Measurements from ENCODE around the gene RECQL5.

RECQL5 gene

GRCh38 chr17:75617218-75617617 is 49.7 kb downstream of the RECQL5 start:
- H3K36me3 ChIP-seq (ENCODE audit: control insufficient read depth, insufficient read depth, low read length), result no peaks in the 10 kb centered on the region

GRCh38 chr17:75616521-75617122 is 50.3 kb downstream of the RECQL5 start:
- 91 to 92% methylated on average over 21 to 22 of the region's 24 CpGs for WGBS, 2 experiments (ENCODE audit: insufficient coverage in 2 of 2)
- Histone ChIP-seq H3K9me3 (ENCODE audit: control insufficient read depth, low read length) (no peaks in the 10 kb centered on the region), H3K4me3 (ENCODE audit: extremely low read depth, insufficient read depth, low read length, poor library complexity, severe bottlenecking) (no peak overlapping the region), H3K36me3 (ENCODE audit: control insufficient read depth, insufficient read depth, low read length) (no peaks in the 10 kb centered on the region), H3K4me1 (ENCODE audit: control insufficient read depth, insufficient read depth, low read length, poor library complexity, severe bottlenecking) (no peaks in the 10 kb centered on the region), H3K27ac (ENCODE audit: low read depth, low read length, severe bottlenecking) (no peak overlapping the region)

More at GRCh38 chr17:75617218-75617617, 49.7 kb downstream of the RECQL5 start:
- Histone ChIP-seq H3K27ac (ENCODE audit: low read depth, low read length, severe bottlenecking) (no peak overlapping the region), H3K4me1 (ENCODE audit: control insufficient read depth, insufficient read depth, low read length, poor library complexity, severe bottlenecking) (no peaks in the 10 kb centered on the region), H3K4me3 (ENCODE audit: extremely low read depth, insufficient read depth, low read length, poor library complexity, severe bottlenecking) (no peak overlapping the region), H3K9me3 (ENCODE audit: control insufficient read depth, low read length) (no peaks in the 10 kb centered on the region)
- WGBS, 2 experiments (ENCODE audit: insufficient coverage in 2 of 2), result 94 to 96% methylated on average over 16 of the region's 16 CpGs

GRCh38 chr17:75615301-75615700 is 51.7 kb downstream of the RECQL5 start:
- Histone ChIP-seq H3K27ac (ENCODE audit: low read depth, low read length, severe bottlenecking) (no peak overlapping the region), H3K9me3 (ENCODE audit: control insufficient read depth, low read length) (no peaks in the 10 kb centered on the region), H3K4me3 (ENCODE audit: extremely low read depth, insufficient read depth, low read length, poor library complexity, severe bottlenecking) (no peak overlapping the region), H3K4me1 (ENCODE audit: control insufficient read depth, insufficient read depth, low read length, poor library complexity, severe bottlenecking) (no peaks in the 10 kb centered on the region), H3K36me3 (ENCODE audit: control insufficient read depth, insufficient read depth, low read length) (no peaks in the 10 kb centered on the region)
- WGBS, 2 experiments (ENCODE audit: insufficient coverage in 2 of 2), result 88 to 94% methylated on average over 10 to 11 of the region's 11 CpGs

GRCh38 chr17:75614556-75615270 is 52.2 kb downstream of the RECQL5 start:
- no peaks in the 10 kb centered on the region for H3K9me3 ChIP-seq (ENCODE audit: control insufficient read depth, low read length)
- H3K4me1 ChIP-seq (ENCODE audit: control insufficient read depth, insufficient read depth, low read length, poor library complexity, severe bottlenecking), result no peaks in the 10 kb centered on the region
- no peaks in the 10 kb centered on the region for H3K36me3 ChIP-seq (ENCODE audit: control insufficient read depth, insufficient read depth, low read length)
- no peak overlapping the region for H3K4me3 ChIP-seq (ENCODE audit: extremely low read depth, insufficient read depth, low read length, poor library complexity, severe bottlenecking)
- no peak overlapping the region for H3K27ac ChIP-seq (ENCODE audit: low read depth, low read length, severe bottlenecking)
- 88 to 89% methylated on average over 13 to 17 of the region's 19 CpGs for WGBS, 2 experiments (ENCODE audit: insufficient coverage in 2 of 2)

GRCh38 chr17:75614006-75614405 is 52.9 kb downstream of the RECQL5 start:
- Histone ChIP-seq H3K4me3 (ENCODE audit: extremely low read depth, insufficient read depth, low read length, poor library complexity, severe bottlenecking) (no peak overlapping the region), H3K4me1 (ENCODE audit: control insufficient read depth, insufficient read depth, low read length, poor library complexity, severe bottlenecking) (no peaks in the 10 kb centered on the region), H3K27ac (ENCODE audit: low read depth, low read length, severe bottlenecking) (no peak overlapping the region), H3K9me3 (ENCODE audit: control insufficient read depth, low read length) (no peaks in the 10 kb centered on the region), H3K36me3 (ENCODE audit: control insufficient read depth, insufficient read depth, low read length) (no peaks in the 10 kb centered on the region)
- WGBS, 2 experiments (ENCODE audit: insufficient coverage in 2 of 2), result 82 to 84% methylated on average over 6 to 10 of the region's 12 CpGs

GRCh38 chr17:75612906-75613626 is 53.9 kb downstream of the RECQL5 start:
- Histone ChIP-seq H3K27ac (ENCODE audit: low read depth, low read length, severe bottlenecking) (no peak overlapping the region), H3K36me3 (ENCODE audit: control insufficient read depth, insufficient read depth, low read length) (no peaks in the 10 kb centered on the region), H3K4me3 (ENCODE audit: extremely low read depth, insufficient read depth, low read length, poor library complexity, severe bottlenecking) (no peak overlapping the region), H3K4me1 (ENCODE audit: control insufficient read depth, insufficient read depth, low read length, poor library complexity, severe bottlenecking) (no peaks in the 10 kb centered on the region), H3K9me3 (ENCODE audit: control insufficient read depth, low read length) (no peaks in the 10 kb centered on the region)
- 88 to 92% methylated on average over 18 to 27 of the region's 27 CpGs for WGBS, 2 experiments (ENCODE audit: insufficient coverage in 2 of 2)

- H3K27ac ChIP-seq (ENCODE audit: low read depth, low read length, severe bottlenecking), result no peak overlapping the region
- 91 to 96% methylated on average over 14 to 20 of the region's 20 CpGs for WGBS, 2 experiments (ENCODE audit: insufficient coverage in 2 of 2)
- no peaks in the 10 kb centered on the region for H3K4me1 ChIP-seq (ENCODE audit: control insufficient read depth, insufficient read depth, low read length, poor library complexity, severe bottlenecking)
- no peaks in the 10 kb centered on the region for H3K36me3 ChIP-seq (ENCODE audit: control insufficient read depth, insufficient read depth, low read length)
- H3K4me3 ChIP-seq (ENCODE audit: extremely low read depth, insufficient read depth, low read length, poor library complexity, severe bottlenecking), result no peak overlapping the region
- no peaks in the 10 kb centered on the region for H3K9me3 ChIP-seq (ENCODE audit: control insufficient read depth, low read length)
Measured at GRCh38 chr17:75611851-75612429, 55.0 kb downstream of the RECQL5 start.

GRCh38 chr17:75610103-75610984 is 56.6 kb downstream of the RECQL5 start:
- H3K36me3 ChIP-seq (ENCODE audit: control insufficient read depth, insufficient read depth, low read length), result no peaks in the 10 kb centered on the region
- H3K4me1 ChIP-seq (ENCODE audit: control insufficient read depth, insufficient read depth, low read length, poor library complexity, severe bottlenecking), result no peaks in the 10 kb centered on the region
- 89 to 91% methylated on average over 23 of the region's 25 CpGs for WGBS, 2 experiments (ENCODE audit: insufficient coverage in 2 of 2)
- H3K9me3 ChIP-seq (ENCODE audit: control insufficient read depth, low read length), result no peaks in the 10 kb centered on the region
- H3K27ac ChIP-seq (ENCODE audit: low read depth, low read length, severe bottlenecking), result no peak overlapping the region
- H3K4me3 ChIP-seq (ENCODE audit: extremely low read depth, insufficient read depth, low read length, poor library complexity, severe bottlenecking), result no peak overlapping the region

- H3K36me3 ChIP-seq (ENCODE audit: control insufficient read depth, insufficient read depth, low read length), result no peaks in the 10 kb centered on the region
- H3K27ac ChIP-seq (ENCODE audit: low read depth, low read length, severe bottlenecking), result no peak overlapping the region
- peaks cover 3% of the 10 kb centered on the region for H3K4me1 ChIP-seq (ENCODE audit: control insufficient read depth, insufficient read depth, low read length, poor library complexity, severe bottlenecking)
- no peak overlapping the region for H3K4me3 ChIP-seq (ENCODE audit: extremely low read depth, insufficient read depth, low read length, poor library complexity, severe bottlenecking)
- WGBS, 2 experiments (ENCODE audit: insufficient coverage in 2 of 2), result 88 to 100% methylated on average over 3 of the region's 5 CpGs
- no peaks in the 10 kb centered on the region for H3K9me3 ChIP-seq (ENCODE audit: control insufficient read depth, low read length)
Measured at GRCh38 chr17:75607086-75607485, 59.9 kb downstream of the RECQL5 start.

GRCh38 chr17:75605790-75606189 is 61.2 kb downstream of the RECQL5 start:
- 88 to 90% methylated on average over 10 to 11 of the region's 16 CpGs for WGBS, 2 experiments (ENCODE audit: insufficient coverage in 2 of 2)
- no peaks in the 10 kb centered on the region for H3K9me3 ChIP-seq (ENCODE audit: control insufficient read depth, low read length)
- no peak overlapping the region for H3K4me3 ChIP-seq (ENCODE audit: extremely low read depth, insufficient read depth, low read length, poor library complexity, severe bottlenecking)
- no peaks in the 10 kb centered on the region for H3K36me3 ChIP-seq (ENCODE audit: control insufficient read depth, insufficient read depth, low read length)
- peaks cover 3% of the 10 kb centered on the region for H3K4me1 ChIP-seq (ENCODE audit: control insufficient read depth, insufficient read depth, low read length, poor library complexity, severe bottlenecking)
- H3K27ac ChIP-seq (ENCODE audit: low read depth, low read length, severe bottlenecking), result no peak overlapping the region
